Panc1 (cell line): Measurements from ENCODE around the gene KCNQ1. TPM values are rescaled to one million over a fixed set of nuclear protein-coding genes. Genes with fewer than 3 reads are reported as not detected.

Experiments
- ATAC-seq: fragments of 200-7000 bp; cut with Tn5 transposase; 2 replicates; pipeline ENCODE4 v1.9.1; 2020; ENCODE audit warnings: mild to moderate bottlenecking, moderate library complexity
- BruUV-seq: library from RNA; stranded (reverse); fragments of 400-500 nt; replicated peaks from 2 replicates; lab custom pipeline; 2021; lab: Mats Ljungman, UMichigan
- CTCF ChIA-PET: fragments of 300-600 bp; sonication (Branson Sonifier 250); formaldehyde crosslinking; loops from one replicate; lab custom pipeline; 2022; ENCODE audit warnings: antibody characterized with exemption; lab: Charles Lee
- POLR2A ChIA-PET: fragments of 300-600 bp; sonication (Branson Sonifier 250); formaldehyde crosslinking; loops from one replicate; lab custom pipeline; 2022; ENCODE audit warnings: antibody characterized with exemption; lab: Charles Lee
- DNase-seq: peaks from one replicate; pipeline ENCODE4 v3.0.0-alpha.2; 2010; ENCODE audit warnings: low read depth, low spot score
- H3K27ac ChIP-seq: 2 replicates; pipeline ENCODE4 v1.5.1; 2011; ENCODE audit warnings: mild to moderate bottlenecking, low read length, inconsistent platforms
- H3K27me3 ChIP-seq: fragments of 200-500 bp; sonication (Bioruptor generic); 2 replicates; pipeline ENCODE4 v1.6.0; 2014; ENCODE audit warnings: low read length, inconsistent platforms; ENCODE audit not compliant: control insufficient read depth, insufficient read depth
- H3K36me3 ChIP-seq: fragments of 200-500 bp; sonication (Bioruptor generic); 2 replicates; pipeline ENCODE4 v1.5.1; 2014; ENCODE audit warnings: inconsistent platforms, mild to moderate bottlenecking, low read length, moderate library complexity; ENCODE audit not compliant: control insufficient read depth, insufficient read depth
- H3K4me1 ChIP-seq: 2 replicates; pipeline ENCODE4 v1.5.1; 2011; ENCODE audit warnings: inconsistent platforms, mild to moderate bottlenecking, low read length, moderate library complexity; ENCODE audit not compliant: control insufficient read depth, insufficient read depth
- H3K4me3 ChIP-seq, 2 experiments: 2 replicates each; pipeline ENCODE4 v1.5.1; 2011 to 2012; ENCODE audit warnings: low read depth in 2 of 2, low read length in 2 of 2, mild to moderate bottlenecking in 2 of 2, inconsistent platforms in 1 of 2, moderate library complexity in 1 of 2
- H3K9me3 ChIP-seq: fragments of 200-500 bp; sonication (Bioruptor generic); 2 replicates; pipeline ENCODE4 v1.5.1; 2014; ENCODE audit warnings: low read depth, mild to moderate bottlenecking, inconsistent platforms, low read length, moderate library complexity; ENCODE audit not compliant: control insufficient read depth, insufficient read depth
- CTCF ChIP-seq: fragments of 450-650 bp; IDR thresholded peaks from 2 replicates; pipeline ENCODE4 v1.5.1; 2017; ENCODE audit warnings: mild to moderate bottlenecking
- POLR2AphosphoS5 ChIP-seq: IDR thresholded peaks from 2 replicates; pipeline ENCODE4 v1.6.1; 2012; ENCODE audit warnings: mild to moderate bottlenecking, low read depth, low read length, moderate library complexity
- REST ChIP-seq, 2 experiments: IDR thresholded peaks; 2 replicates each; pipeline ENCODE4 v1.6.1; 2011 to 2012; ENCODE audit warnings: low read depth in 2 of 2, control low read depth in 1 of 2, low read length in 1 of 2, mild to moderate bottlenecking in 1 of 2, moderate library complexity in 1 of 2; ENCODE audit not compliant: insufficient read depth in 1 of 2
- SIN3A ChIP-seq: IDR thresholded peaks from 2 replicates; pipeline ENCODE4 v1.6.1; 2012; ENCODE audit warnings: low read depth, mild to moderate bottlenecking, low read length, moderate library complexity, borderline replicate concordance; ENCODE audit not compliant: insufficient read depth
- TCF7L2 ChIP-seq: IDR thresholded peaks from 2 replicates; pipeline ENCODE4 v1.6.1; 2011; ENCODE audit warnings: mild to moderate bottlenecking, low read depth, low read length, inconsistent platforms
- in situ Hi-C: cut with HindIII; loops from 2 replicates; pipeline ENCODE4 v1.10.0; 2016; ENCODE audit warnings: low sequenced_read_pairs, low pct_unique_long_range_greater_than_20kb
- intact Hi-C: fragments of 100-400 bp; cut with micrococcal nuclease; formaldehyde crosslinking; loops from one replicate; pipeline ENCODE4 v1.10.0; 2022; ENCODE audit not compliant: unreplicated experiment
- total RNA-seq: library from RNA; stranded (reverse); gene quantifications from one replicate; pipeline ENCODE4 v1.2.1, GENCODE V29; 2021; ENCODE audit not compliant: unreplicated experiment

The KCNQ1 gene
- total RNA-seq, 1 experiment from 2014 or later, result 1.0 TPM

- no peaks in the 10 kb centered on the region for H3K27me3 ChIP-seq
- POLR2A ChIA-PET, result no interaction called here
- ATAC-seq, result no peak
- DNase-seq, result no peak
- no peaks in the 10 kb centered on the region for H3K9me3 ChIP-seq
- H3K36me3 ChIP-seq, result no peaks in the 10 kb centered on the region
- H3K4me3 ChIP-seq, result no peak overlapping the region
- in situ Hi-C loops, result no loop called here
- CTCF ChIA-PET, result no interaction called here
- intact Hi-C loops, result no loop called here
- H3K27ac ChIP-seq, result no peak overlapping the region
- TF ChIP-seq SIN3A (no peak), POLR2AphosphoS5 (no peak), REST (IDR thresholded peaks at IDR 0.05; ENCODE audit: insufficient read depth in 1 of 2, low read depth in 2 of 2, low read length in 1 of 2) (no peak), TCF7L2 (no peak), CTCF (no peak)
- no peaks in the 10 kb centered on the region for H3K4me1 ChIP-seq
- BruUV-seq, result no TSS peak
Observed at GRCh38 chr11:2751523-2752203, 306.9 kb downstream of the KCNQ1 start.

- Histone ChIP-seq H3K4me1 (no peaks in the 10 kb centered on the region), H3K27ac (no peak overlapping the region), H3K27me3 (no peaks in the 10 kb centered on the region), H3K9me3 (no peaks in the 10 kb centered on the region), H3K4me3 (no peak overlapping the region), H3K36me3 (no peaks in the 10 kb centered on the region)
- no TSS peak for BruUV-seq
- POLR2A ChIA-PET, result no interaction called here
- ATAC-seq, result no peak
- CTCF ChIA-PET, result no interaction called here
- intact Hi-C loops, result no loop called here
- no peak for DNase-seq
- TF ChIP-seq TCF7L2, result no peak
- TF ChIP-seq REST (IDR thresholded peaks at IDR 0.05; ENCODE audit: insufficient read depth in 1 of 2, low read depth in 2 of 2, low read length in 1 of 2), result no peak
- no peak for TF ChIP-seq SIN3A
- no peak for TF ChIP-seq POLR2AphosphoS5
- no peak for TF ChIP-seq CTCF
- in situ Hi-C loops, result no loop called here
Observed at GRCh38 chr11:2752204-2752770, 307.5 kb downstream of the KCNQ1 start.
